Esophagus mucosa (tissue), 1 donor: ENCODE measurements around the gene ARMH1. TPM values are rescaled to one million over a fixed set of nuclear protein-coding genes. Genes with fewer than 3 reads are reported as not detected.
A peak's percentile ranks its signal among the peaks of the same experiment; 100 is the strongest.

ENCODE experiments used
- ATAC-seq: fragments of 200-7000 bp; cut with Tn5 transposase; one replicate; pipeline ENCODE4 v1.9.1; 2020
- total RNA-seq: library from RNA; stranded (reverse); gene quantifications from one replicate; pipeline ENCODE4 v1.2.4, GENCODE V29; 2023
- donor health status: DM: yes; HTN: yes; CAD: no.

The ARMH1 gene
- total RNA-seq, 1 donor from 2014 or later = not detected

GRCh38 chr1:44670751-44671640 is 3.5 kb upstream of the ARMH1 start:
- ATAC-seq = no peak

- ATAC-seq = no peak
Measured at GRCh38 chr1:44672254-44672955, 2.1 kb upstream of the ARMH1 start.

DNA sequence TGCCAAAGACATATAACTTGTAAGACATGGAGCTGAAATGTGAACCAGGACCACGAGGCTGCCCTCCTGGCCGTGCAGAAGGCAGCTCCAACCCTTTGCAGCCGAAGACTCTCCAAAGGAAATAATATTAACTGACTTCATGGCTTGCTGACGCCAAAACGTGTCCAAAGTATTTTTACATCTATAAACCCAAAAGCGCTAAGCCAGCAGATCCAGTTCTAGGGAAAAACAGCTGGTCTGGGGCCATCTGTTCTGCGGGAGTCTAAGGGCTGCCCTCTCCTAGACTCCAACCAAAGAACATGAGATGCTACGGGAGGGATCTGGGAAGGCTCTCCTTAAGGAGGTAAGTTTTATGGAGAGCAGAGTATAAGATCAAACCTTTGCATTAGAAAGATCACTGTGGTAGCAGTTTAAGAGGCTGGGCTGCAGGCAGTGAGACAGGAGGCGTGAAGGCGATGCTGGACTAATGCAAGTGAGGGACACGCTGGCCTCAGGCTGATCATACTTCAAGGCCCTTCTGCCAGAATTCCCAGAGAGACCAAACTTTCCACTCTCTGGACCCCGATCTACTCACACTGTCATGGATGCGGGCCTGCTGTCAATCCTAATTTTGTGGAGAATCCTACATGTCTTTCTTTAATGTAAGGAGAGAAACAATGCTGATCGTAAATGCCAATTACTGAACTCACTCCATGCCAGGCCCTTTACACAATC is 1.4 kb upstream of the ARMH1 start:
- no peak for ATAC-seq

GRCh38 chr1:44673675-44674112 is 820 bp upstream of the ARMH1 start:
- no peak for ATAC-seq

GRCh38 chr1:44675186-44675585 is 672 bp downstream of the ARMH1 start:
- ATAC-seq = no peak

- ATAC-seq = no peak
Measured at GRCh38 chr1:44676484-44677200, 2.1 kb downstream of the ARMH1 start.

GRCh38 chr1:44677201-44677766 is 2.8 kb downstream of the ARMH1 start:
- ATAC-seq = no peak

DNA sequence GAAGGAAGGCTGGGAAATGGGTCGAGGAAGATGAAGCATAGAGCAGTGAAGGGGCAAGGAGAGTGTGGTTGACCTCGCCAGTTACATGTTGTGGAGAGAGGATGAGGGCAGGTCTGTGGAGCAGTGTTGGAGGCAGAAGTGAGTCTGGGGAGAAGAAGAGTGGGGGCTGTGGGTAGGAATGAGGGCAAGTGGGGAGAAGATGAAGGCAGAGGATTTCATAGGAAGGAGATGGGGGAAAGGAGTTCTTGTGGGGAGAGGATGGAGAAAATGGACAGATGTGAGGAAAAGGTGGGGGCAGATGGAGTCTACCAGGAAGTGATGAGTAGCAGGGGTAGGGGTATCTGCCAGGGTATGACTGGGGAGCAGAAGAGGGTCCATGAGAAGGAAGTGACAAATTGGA is 3.6 kb downstream of the ARMH1 start:
- no peak for ATAC-seq

GRCh38 chr1:44678626-44679025 is 4.1 kb downstream of the ARMH1 start:
- ATAC-seq = no peak

GRCh38 chr1:44679468-44679867 is 5.0 kb downstream of the ARMH1 start:
- ATAC-seq = no peak

- no peak for ATAC-seq
Measured at GRCh38 chr1:44681905-44682882, 7.7 kb downstream of the ARMH1 start.

GRCh38 chr1:44682883-44683265 is 8.4 kb downstream of the ARMH1 start:
- no peak for ATAC-seq

GRCh38 chr1:44684525-44684924 is 10.0 kb downstream of the ARMH1 start:
- no peak for ATAC-seq

DNA sequence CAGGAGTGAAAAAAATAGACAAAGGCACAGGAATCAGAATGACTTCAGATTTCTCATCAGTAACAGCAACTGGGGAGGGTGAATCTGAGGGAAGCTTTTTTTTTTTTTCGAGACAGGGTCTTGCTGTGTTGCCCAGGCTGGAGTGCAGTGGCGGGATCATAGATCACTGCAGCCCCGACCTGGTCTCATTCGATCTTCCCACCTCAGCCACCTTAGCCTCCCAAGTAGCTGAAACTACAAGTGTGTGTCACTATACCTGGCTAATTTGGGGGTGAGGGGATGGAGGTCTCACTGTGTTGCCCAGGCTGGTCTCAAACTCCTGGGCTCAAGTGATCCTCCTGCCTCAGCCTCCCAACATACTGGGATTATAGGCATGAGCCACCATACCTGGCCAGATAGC is 10.7 kb downstream of the ARMH1 start:
- no peak for ATAC-seq

- ATAC-seq = no peak
Measured at GRCh38 chr1:44685881-44686280, 11.4 kb downstream of the ARMH1 start.

DNA sequence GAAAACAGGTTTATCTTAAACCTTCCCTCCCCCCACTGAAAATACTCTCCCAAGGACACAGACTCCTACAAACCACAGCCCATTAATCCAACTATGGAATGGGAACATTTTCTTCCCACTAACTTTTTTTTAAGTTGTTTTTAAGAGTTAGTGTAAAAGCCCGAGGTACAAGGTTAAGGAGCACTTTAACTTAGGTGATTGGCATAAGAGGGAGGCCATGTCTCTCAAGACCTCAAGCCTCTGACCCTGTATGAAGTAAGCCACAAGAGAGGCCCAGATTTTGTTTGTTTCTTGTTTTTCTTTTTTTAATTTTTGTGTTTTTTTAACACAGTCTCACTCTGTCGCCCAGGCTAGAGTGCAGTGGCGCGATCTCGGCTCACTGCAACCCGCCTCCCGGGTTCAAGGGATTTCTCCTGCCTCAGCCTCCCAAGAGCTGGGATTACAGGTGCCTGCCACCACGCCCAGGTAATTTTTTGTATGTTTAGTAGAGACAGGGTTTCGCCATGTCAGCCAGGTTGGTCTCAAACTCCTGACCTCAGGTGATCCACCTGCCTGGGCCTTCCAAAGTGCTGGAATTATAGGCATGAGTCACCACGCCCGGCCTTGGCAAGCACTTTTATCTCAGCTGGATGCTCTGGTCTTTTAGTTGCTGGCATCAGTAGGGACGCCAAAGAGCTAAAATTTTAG is 14.4 kb downstream of the ARMH1 start:
- ATAC-seq = no peak

DNA sequence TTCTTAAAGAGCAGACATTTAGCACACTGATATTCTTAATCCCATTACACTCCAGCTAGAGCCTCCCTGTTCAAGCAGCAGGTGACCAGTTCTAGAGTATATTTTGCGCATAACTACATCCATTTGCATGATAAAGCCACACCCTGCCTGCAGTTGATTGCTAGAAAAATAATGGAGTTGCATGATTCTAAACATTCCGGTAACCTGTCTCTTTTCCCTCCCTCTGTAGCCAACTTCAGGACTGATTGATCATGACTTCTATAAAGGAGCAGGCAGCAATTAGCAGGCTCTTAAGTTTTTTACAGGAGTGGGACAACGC is 14.9 kb downstream of the ARMH1 start:
- no peak for ATAC-seq

DNA sequence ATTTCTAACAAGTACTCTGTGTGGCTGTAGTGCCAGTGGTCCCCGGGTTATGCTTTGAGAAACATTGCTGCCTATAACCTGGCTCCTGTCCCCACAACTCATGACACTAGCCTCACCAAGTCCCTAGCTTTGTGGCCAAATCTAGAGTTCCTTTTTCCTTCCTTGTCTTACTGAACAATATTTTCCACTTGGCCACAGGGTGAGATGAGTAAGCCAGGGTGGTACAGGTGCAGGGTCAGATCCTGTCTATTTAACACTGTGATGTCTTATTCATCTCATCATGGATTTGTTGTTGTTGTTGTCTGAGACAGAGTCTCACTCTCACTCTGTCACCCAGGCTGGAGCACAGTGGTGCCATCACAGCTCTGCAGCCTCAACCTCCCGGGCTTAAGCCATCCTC is 18.6 kb downstream of the ARMH1 start:
- peak; percentile 21 for ATAC-seq

GRCh38 chr1:44693900-44694299 is 19.4 kb downstream of the ARMH1 start:
- ATAC-seq = no peak

- peak; percentile 46 for ATAC-seq
Measured at GRCh38 chr1:44694863-44695478, 20.5 kb downstream of the ARMH1 start.
